Esophagus muscularis mucosa (tissue), 4 donors: ENCODE data around the gene PFDN2. TPM values are rescaled to one million over a fixed set of nuclear protein-coding genes. Genes with fewer than 3 reads are reported as not detected.
A peak's percentile ranks its signal among the peaks of the same experiment; 100 is the strongest.

Experiments
- DNase-seq: peaks from one replicate; pipeline ENCODE4 v3.0.0-alpha.2; 2017; ENCODE audit errors: extremely low spot score
- H3K27ac ChIP-seq, 4 donors: fragments of 200-600 bp; sonication (generic); replicated peaks in 1 of 4; 1 replicate in 3 of 4; 2 replicates in 1 of 4; pipeline ENCODE4 v1.5.1; 2016 to 2019; ENCODE audit warnings: mild to moderate bottlenecking in 1 of 4
- H3K27me3 ChIP-seq, 4 donors: fragments of 200-600 bp; sonication (generic); one replicate each; pipeline versions ENCODE4 v1.5.1 to v1.6.0; 2016 to 2019
- H3K36me3 ChIP-seq, 4 donors: fragments of 200-600 bp; sonication (generic); one replicate each; pipeline ENCODE4 v1.5.1; 2016 to 2019
- H3K4me1 ChIP-seq, 4 donors: fragments of 200-600 bp; sonication (generic); one replicate each; pipeline ENCODE4 v1.5.1; 2016 to 2019
- H3K4me3 ChIP-seq, 4 donors: fragments of 200-600 bp; sonication (generic); 1 replicate in 2 of 4; 2 replicates in 2 of 4; pipeline ENCODE4 v1.5.1; 2016 to 2019; ENCODE audit warnings: mild to moderate bottlenecking in 4 of 4, moderate library complexity in 1 of 4
- H3K9me3 ChIP-seq, 4 donors: fragments of 200-600 bp; sonication (generic); 1 replicate in 3 of 4; 2 replicates in 1 of 4; pipeline ENCODE4 v1.5.1; 2016 to 2019
- EP300 ChIP-seq: sonication (generic); formaldehyde crosslinking; IDR thresholded peaks from one replicate; pipeline ENCODE4 v1.6.1; 2017; ENCODE audit warnings: antibody characterized with exemption
- POLR2A ChIP-seq: fragments of 450-650 bp; IDR thresholded peaks from one replicate; pipeline ENCODE4 v1.6.1; 2017; ENCODE audit warnings: antibody characterized with exemption, moderate library complexity, mild to moderate bottlenecking, low read depth
- POLR2AphosphoS5 ChIP-seq, 2 donors: sonication (generic); formaldehyde crosslinking; IDR thresholded peaks; one replicate each; pipeline ENCODE4 v1.6.1; 2017; ENCODE audit warnings: antibody characterized with exemption in 2 of 2
- WGBS: methylation state at CpG from one replicate; pipeline ENCODE4 v1.1.5; 2018; 5-methylcytosine and 5-hydroxymethylcytosine counted together
- intact Hi-C: fragments of 100-400 bp; cut with DNase I; formaldehyde crosslinking; loops from one replicate; pipeline ENCODE4 v1.15.1; 2023
- total RNA-seq, 4 donors: library from RNA; depleted of rRNA; stranded (reverse); fragments of >200 nt; gene quantifications; one replicate each; pipeline versions ENCODE4 v1.1.0 to v1.2.1, GENCODE V29; 2016
- TF ChIP-seq, protein P1 (sequence below), 3 experiments: fragments of 200-600 bp in 2 of 3; fragments of 450-650 bp in 1 of 3; sonication (generic) in 2 of 3; IDR thresholded peaks; one replicate each; pipeline ENCODE4 v1.5.1; 2017 to 2019; ENCODE audit warnings: antibody characterized with exemption in 3 of 3, mild to moderate bottlenecking in 2 of 3, moderate library complexity in 1 of 3

PFDN2 gene
- total RNA-seq, 4 donors from 2014 or later: 19.5 to 52.0 (median 40.5) TPM

DNA sequence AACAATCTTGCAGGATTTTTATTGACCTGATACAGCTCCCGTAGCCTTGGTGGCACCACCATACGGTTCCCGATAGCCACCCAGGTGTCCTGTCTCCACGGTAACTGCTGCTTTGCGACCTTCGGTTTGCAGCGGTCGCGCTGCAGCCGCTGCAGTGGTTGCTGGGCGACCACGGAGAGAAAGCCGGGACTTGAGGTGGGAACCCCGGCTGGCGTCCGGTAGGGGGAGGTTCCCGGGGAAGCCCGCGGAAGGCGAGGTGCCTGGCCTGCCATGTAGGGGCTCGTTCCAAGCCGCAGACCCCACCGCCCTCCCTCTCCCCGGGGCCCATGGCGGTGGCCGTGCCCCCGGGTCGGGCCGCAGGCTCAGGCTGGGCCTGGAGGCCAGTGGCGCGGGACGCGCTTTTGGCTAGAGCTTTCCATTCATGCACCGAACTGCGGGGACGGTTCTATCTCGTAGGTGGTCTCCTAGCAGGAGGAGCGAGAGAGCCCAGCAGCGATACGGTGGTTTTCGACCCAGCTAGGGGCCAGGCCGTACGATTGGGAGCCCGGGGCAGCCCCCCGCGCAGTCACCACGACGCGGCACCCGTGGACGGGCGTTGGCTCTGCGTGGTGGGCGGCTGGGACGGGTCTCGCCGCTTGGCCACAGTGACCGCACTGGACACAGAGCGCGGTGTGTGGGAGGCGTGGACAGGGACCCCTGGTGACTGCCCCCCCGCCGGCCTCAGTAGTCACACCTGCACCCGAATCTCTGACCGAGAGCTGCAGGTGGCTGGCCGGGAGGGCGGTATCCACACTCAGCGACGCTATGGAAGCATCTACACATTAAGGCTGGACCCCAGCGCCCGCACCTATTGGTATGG lies 19.4 kb downstream of the PFDN2 start, which contains the start of gene KLHDC9:
KLHDC9 (plus strand) TSS at position 152 of the 859 bp plus-strand sequence; CDS start at position 327, 175 bp downstream.
- Histone ChIP-seq H3K36me3 (peaks cover 11 to 34% (median 22%) of the 10 kb centered on the region in 4 donors), H3K4me1 (peaks cover 18 to 29% (median 24%) of the 10 kb centered on the region in 4 donors), H3K27me3 (peaks cover 0 to 3% (median 0%) of the 10 kb centered on the region in 4 donors), H3K9me3 (no peaks in the 10 kb centered on the region), H3K4me3 (peak within 1 kb of the TSS; percentile 68 to 79 (median 78)), H3K27ac (peak within 1 kb of the TSS; percentile 71 to 81 (median 78))
- no peak for DNase-seq
- intact Hi-C loops: loop anchor here (5.0 kb wide), 3 partner anchors 51 to 371 kb away; partner anchors contain the start of gene USF1
- TF ChIP-seq, protein P1, sequence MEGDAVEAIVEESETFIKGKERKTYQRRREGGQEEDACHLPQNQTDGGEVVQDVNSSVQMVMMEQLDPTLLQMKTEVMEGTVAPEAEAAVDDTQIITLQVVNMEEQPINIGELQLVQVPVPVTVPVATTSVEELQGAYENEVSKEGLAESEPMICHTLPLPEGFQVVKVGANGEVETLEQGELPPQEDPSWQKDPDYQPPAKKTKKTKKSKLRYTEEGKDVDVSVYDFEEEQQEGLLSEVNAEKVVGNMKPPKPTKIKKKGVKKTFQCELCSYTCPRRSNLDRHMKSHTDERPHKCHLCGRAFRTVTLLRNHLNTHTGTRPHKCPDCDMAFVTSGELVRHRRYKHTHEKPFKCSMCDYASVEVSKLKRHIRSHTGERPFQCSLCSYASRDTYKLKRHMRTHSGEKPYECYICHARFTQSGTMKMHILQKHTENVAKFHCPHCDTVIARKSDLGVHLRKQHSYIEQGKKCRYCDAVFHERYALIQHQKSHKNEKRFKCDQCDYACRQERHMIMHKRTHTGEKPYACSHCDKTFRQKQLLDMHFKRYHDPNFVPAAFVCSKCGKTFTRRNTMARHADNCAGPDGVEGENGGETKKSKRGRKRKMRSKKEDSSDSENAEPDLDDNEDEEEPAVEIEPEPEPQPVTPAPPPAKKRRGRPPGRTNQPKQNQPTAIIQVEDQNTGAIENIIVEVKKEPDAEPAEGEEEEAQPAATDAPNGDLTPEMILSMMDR (IDR thresholded peaks at IDR 0.05): peak in 1 of 3 experiments; percentile 19
- peak; percentile 41 to 71 for TF ChIP-seq POLR2AphosphoS5 (IDR thresholded peaks at IDR 0.05)
- no peak for TF ChIP-seq EP300
- WGBS: 47% methylated on average over 2 of the region's 71 CpGs

DNA sequence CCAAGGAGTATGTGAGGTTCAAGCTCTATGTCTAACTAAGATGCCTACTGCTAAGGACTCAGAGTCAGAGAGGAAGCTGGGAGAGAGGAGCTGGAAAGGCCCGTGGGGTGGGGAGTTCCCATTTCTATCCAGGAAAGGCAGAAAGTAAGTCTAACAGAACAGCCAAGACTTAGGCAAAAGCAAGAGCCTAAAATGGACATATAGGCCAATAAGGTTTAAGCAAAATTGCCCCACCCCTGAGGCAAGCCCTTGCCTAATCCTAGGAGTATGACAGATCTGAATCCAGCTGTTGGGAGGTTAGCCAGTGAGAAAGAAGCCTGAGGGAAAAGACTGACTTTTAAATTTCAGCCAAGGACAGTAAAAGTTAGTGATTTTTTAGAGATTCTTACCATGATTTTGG lies 21.3 kb downstream of the PFDN2 start:
- intact Hi-C loops: loop anchor here (5.0 kb wide), 3 partner anchors 49 to 369 kb away; partner anchors contain the start of gene USF1
- TF ChIP-seq POLR2AphosphoS5 (IDR thresholded peaks at IDR 0.05) (no peak), POLR2A (no peak), EP300 (no peak)
- TF ChIP-seq, protein P1 (IDR thresholded peaks at IDR 0.05): no peak
- DNase-seq: no peak
- Histone ChIP-seq H3K4me1 (peaks cover 18 to 29% (median 24%) of the 10 kb centered on the region in 4 donors), H3K27me3 (peaks cover 0 to 3% (median 0%) of the 10 kb centered on the region in 4 donors), H3K9me3 (no peaks in the 10 kb centered on the region), H3K27ac (peak overlapping the region; percentile 9 to 71 (median 58)), H3K4me3 (no peak overlapping the region), H3K36me3 (peaks cover 2 to 23% (median 12%) of the 10 kb centered on the region in 4 donors)
- 63% methylated on average over 1 of the region's 1 CpG for WGBS

DNA sequence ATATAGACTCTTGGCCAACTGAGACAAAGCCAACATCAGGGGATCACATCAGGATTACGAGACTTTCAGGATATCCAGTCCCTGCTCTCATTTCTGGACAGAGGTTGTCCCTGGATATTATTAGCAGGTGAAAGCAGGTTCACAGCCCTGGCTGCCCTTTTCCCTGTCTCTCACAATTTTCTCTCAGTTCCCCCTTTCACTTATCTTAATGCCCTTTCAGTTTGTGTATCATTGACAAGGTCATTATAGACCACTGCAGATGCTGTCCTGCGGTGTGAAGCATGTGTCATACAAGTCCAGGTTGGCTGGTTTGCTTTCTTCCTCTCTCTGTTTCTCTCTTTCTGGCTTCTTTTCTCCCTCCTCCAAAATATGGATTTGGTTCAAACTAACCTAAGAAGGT lies 21.8 kb downstream of the PFDN2 start:
- intact Hi-C loops: loop anchor here (5.0 kb wide), 3 partner anchors 49 to 369 kb away; partner anchors contain the start of gene USF1
- no peak for TF ChIP-seq POLR2AphosphoS5 (IDR thresholded peaks at IDR 0.05)
- TF ChIP-seq, protein P1 (IDR thresholded peaks at IDR 0.05): no peak
- no peak for TF ChIP-seq EP300
- no peak for TF ChIP-seq POLR2A
- Histone ChIP-seq H3K9me3 (no peaks in the 10 kb centered on the region), H3K36me3 (peaks cover 0 to 18% (median 7%) of the 10 kb centered on the region in 4 donors), H3K4me1 (peaks cover 18 to 29% (median 24%) of the 10 kb centered on the region in 4 donors), H3K27me3 (peaks cover 0 to 3% (median 0%) of the 10 kb centered on the region in 4 donors), H3K27ac (peak overlapping the region in 2 of 4 donors; percentile 9 to 54), H3K4me3 (no peak overlapping the region)
- WGBS: 87% methylated on average over 2 of the region's 2 CpGs
- no peak for DNase-seq

GRCh38 chr1:161095230-161095629 lies 22.6 kb downstream of the PFDN2 start:
- H3K4me1 ChIP-seq: peaks cover 18 to 29% (median 24%) of the 10 kb centered on the region in 4 donors
- intact Hi-C loops: loop anchor here (5.0 kb wide), 3 partner anchors 48 to 368 kb away; partner anchors contain the start of gene USF1

More at GRCh38 chr1:161095230-161095629, 22.6 kb downstream of the PFDN2 start:
- 88% methylated on average over 6 of the region's 6 CpGs for WGBS
- no peaks in the 10 kb centered on the region for H3K9me3 ChIP-seq
- H3K27ac ChIP-seq: no peak overlapping the region
- TF ChIP-seq, protein P1 (IDR thresholded peaks at IDR 0.05): no peak
- TF ChIP-seq POLR2AphosphoS5 (IDR thresholded peaks at IDR 0.05): no peak
- TF ChIP-seq POLR2A: no peak
- no peak for TF ChIP-seq EP300
- no peak for DNase-seq
- H3K4me3 ChIP-seq: no peak overlapping the region
- peaks cover 0 to 10% (median under 1%) of the 10 kb centered on the region in 4 donors for H3K36me3 ChIP-seq
- peaks cover 0 to 3% (median 0%) of the 10 kb centered on the region in 4 donors for H3K27me3 ChIP-seq
